ENCODE data around the gene RAB1B.
"Not testable (repeated sequence)": the region's sequence is repeated elsewhere in the genome, so short reads cannot be mapped to it uniquely, and the experiment has no call there.

RAB1B gene

GRCh38 chr11:66248903-66249302 lies 19.5 kb upstream of the RAB1B start:
- no peak overlapping the region for H3K27ac Mint-ChIP-seq
- peaks cover 9% of the 10 kb centered on the region for H3K27me3 Mint-ChIP-seq
- no peak overlapping the region for H3K4me3 Mint-ChIP-seq
- intact Hi-C loops (cut with micrococcal nuclease): no loop called here
- no peaks in the 10 kb centered on the region for H3K4me1 Mint-ChIP-seq (ENCODE audit: low read depth)
- peaks cover 63% of the 10 kb centered on the region for H3K36me3 Mint-ChIP-seq (ENCODE audit: low read depth)
- no peaks in the 10 kb centered on the region for H3K9me3 Mint-ChIP-seq

DNA sequence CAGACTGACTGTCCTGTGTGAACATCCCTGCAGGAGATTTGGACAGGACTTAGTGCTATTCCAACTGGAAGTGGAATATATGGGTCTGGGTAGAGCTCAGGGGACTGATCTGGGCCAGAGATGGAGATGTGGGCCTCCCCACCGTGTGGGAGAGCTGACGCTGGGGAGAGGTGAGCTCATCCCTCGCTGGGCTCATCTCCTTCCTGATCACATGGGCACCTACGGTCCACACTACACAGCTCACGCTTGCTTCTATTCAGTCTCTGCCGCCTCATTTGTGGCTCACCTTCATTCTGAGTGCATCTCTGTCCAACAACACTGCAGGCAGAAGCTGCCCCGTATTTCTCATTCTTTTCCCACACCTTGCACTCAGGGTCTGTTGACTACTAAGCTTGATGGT lies 16.6 kb upstream of the RAB1B start:
- H3K36me3 Mint-ChIP-seq (ENCODE audit: low read depth): peaks cover 36% of the 10 kb centered on the region
- H3K27ac Mint-ChIP-seq: no peak overlapping the region
- intact Hi-C loops (cut with micrococcal nuclease): no loop called here
- no peak overlapping the region for H3K4me3 Mint-ChIP-seq
- H3K27me3 Mint-ChIP-seq: peaks cover 32% of the 10 kb centered on the region
- peaks cover 3% of the 10 kb centered on the region for H3K4me1 Mint-ChIP-seq (ENCODE audit: low read depth)
- no peaks in the 10 kb centered on the region for H3K9me3 Mint-ChIP-seq

GRCh38 chr11:66253081-66253480 lies 15.4 kb upstream of the RAB1B start:
- H3K4me3 Mint-ChIP-seq; intact Hi-C loops (cut with micrococcal nuclease); H3K4me1 Mint-ChIP-seq (ENCODE audit: low read depth); H3K27ac Mint-ChIP-seq; H3K9me3 Mint-ChIP-seq: not testable (repeated sequence)
- H3K27me3 Mint-ChIP-seq: peaks cover 41% of the 10 kb centered on the region
- H3K36me3 Mint-ChIP-seq (ENCODE audit: low read depth): peaks cover 25% of the 10 kb centered on the region

- intact Hi-C loops (cut with micrococcal nuclease): loop anchor here (1.0 kb wide), 1 partner anchor 36 kb away; no protein-coding TSS in a partner anchor
- Mint-ChIP-seq H3K9me3 (no peaks in the 10 kb centered on the region), H3K27ac (no peak overlapping the region), H3K4me1 (ENCODE audit: low read depth) (peaks cover 15% of the 10 kb centered on the region), H3K4me3 (peak overlapping the region; percentile 69), H3K36me3 (ENCODE audit: low read depth) (peaks cover 5% of the 10 kb centered on the region), H3K27me3 (peaks cover 61% of the 10 kb centered on the region)
These were observed 10.0 kb upstream of the RAB1B start for GRCh38 chr11:66258473-66258893.

DNA sequence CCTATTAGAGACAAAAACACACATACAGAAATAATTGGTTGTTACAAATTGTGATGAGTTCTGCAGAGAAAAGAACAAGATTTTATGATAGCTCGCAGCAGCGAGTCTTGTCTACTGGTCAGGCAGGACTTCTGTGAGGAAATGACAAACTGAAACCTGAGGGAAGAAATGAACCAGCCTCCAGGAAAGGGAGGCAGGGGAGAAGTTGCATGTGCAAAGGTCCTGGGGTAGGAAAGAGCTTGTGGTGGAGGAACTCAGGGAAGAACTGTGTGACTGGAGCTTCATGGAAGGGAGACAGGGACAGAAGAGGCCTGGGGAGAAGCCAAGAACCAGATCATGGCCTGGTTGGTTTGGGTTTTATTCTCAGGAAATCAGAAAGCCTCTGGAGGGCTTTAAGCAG lies 9.2 kb upstream of the RAB1B start:
- H3K4me3 Mint-ChIP-seq: no peak overlapping the region

DNA sequence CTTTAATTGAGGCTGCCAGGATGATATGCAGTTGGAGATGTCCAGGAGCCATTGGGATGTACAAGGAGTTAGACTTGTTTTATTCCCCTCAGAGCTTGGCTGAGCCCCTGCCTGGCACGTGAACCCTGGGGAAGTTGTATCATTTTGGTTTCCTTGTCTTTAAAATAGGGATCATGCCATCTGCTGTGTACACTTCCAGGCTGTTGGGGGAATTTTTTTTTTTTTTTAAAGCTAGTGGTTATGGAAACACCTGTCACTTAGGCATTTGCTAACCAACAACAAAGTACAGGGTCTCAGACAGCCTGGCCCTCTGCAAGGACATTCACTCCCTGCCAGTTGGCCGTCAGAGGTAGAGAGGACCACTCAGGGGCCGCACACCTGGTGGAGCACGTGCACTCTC lies 8.5 kb upstream of the RAB1B start:
- Mint-ChIP-seq H3K4me3 (no peak overlapping the region), H3K4me1 (ENCODE audit: low read depth) (peaks cover 15% of the 10 kb centered on the region), H3K36me3 (ENCODE audit: low read depth) (peaks cover 5% of the 10 kb centered on the region), H3K27ac (no peak overlapping the region), H3K9me3 (no peaks in the 10 kb centered on the region), H3K27me3 (peaks cover 52% of the 10 kb centered on the region)
- intact Hi-C loops (cut with micrococcal nuclease): no loop called here

More for the DNA sequence above, 9.2 kb upstream of the RAB1B start:
- Mint-ChIP-seq H3K36me3 (ENCODE audit: low read depth) (peaks cover 5% of the 10 kb centered on the region), H3K4me1 (ENCODE audit: low read depth) (peaks cover 15% of the 10 kb centered on the region), H3K27me3 (peaks cover 56% of the 10 kb centered on the region), H3K27ac (no peak overlapping the region), H3K9me3 (no peaks in the 10 kb centered on the region)
- intact Hi-C loops (cut with micrococcal nuclease): no loop called here

GRCh38 chr11:66261578-66261977 lies 6.9 kb upstream of the RAB1B start:
- Mint-ChIP-seq H3K4me3 (no peak overlapping the region), H3K9me3 (no peaks in the 10 kb centered on the region), H3K27ac (no peak overlapping the region), H3K36me3 (ENCODE audit: low read depth) (peaks cover 5% of the 10 kb centered on the region), H3K4me1 (ENCODE audit: low read depth) (peaks cover 23% of the 10 kb centered on the region), H3K27me3 (peaks cover 36% of the 10 kb centered on the region)
- intact Hi-C loops (cut with micrococcal nuclease): no loop called here

DNA sequence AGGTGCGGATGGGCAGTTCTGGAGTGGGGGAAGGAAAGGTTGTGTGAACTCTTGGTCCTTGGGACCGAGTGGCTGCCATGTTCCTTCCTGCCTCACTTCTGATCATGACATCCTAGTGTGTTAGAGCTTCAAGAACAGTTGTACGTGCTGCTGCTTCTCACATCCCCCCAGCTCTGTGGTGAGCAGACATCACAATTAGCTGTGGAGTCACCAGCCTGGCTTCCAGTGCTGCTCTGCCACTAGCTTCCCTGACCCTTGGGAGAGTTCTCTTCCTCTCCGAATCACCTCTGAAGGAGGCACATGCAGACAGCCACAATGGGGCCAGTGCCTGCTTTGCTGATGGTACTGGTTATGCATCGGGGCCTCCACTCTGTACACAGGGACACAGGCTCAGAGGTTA lies 6.2 kb upstream of the RAB1B start:
- Mint-ChIP-seq H3K9me3 (no peaks in the 10 kb centered on the region), H3K4me1 (ENCODE audit: low read depth) (peaks cover 23% of the 10 kb centered on the region), H3K27ac (no peak overlapping the region), H3K27me3 (peaks cover 30% of the 10 kb centered on the region), H3K4me3 (no peak overlapping the region), H3K36me3 (ENCODE audit: low read depth) (peaks cover 5% of the 10 kb centered on the region)
- intact Hi-C loops (cut with micrococcal nuclease): no loop called here

DNA sequence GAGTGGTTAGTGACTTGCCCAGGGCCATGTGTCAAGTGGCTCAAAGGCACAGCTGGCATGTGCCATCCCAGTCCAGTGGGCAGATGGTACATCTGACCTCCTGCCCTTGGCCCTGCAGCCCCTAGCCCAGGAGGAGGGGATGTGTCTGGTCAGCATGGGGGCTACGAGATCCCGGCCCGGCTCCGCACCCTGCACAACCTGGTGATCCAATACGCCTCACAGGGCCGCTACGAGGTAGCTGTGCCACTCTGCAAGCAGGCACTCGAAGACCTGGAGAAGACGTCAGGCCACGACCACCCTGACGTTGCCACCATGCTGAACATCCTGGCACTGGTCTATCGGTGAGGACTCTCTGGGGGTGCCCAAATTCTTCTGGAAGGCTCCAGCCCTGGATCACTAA lies 5.7 kb upstream of the RAB1B start:
- intact Hi-C loops (cut with micrococcal nuclease): no loop called here
- H3K27ac Mint-ChIP-seq: no peak overlapping the region
- H3K4me3 Mint-ChIP-seq: no peak overlapping the region
- H3K4me1 Mint-ChIP-seq (ENCODE audit: low read depth): peaks cover 25% of the 10 kb centered on the region
- no peaks in the 10 kb centered on the region for H3K9me3 Mint-ChIP-seq
- peaks cover 25% of the 10 kb centered on the region for H3K27me3 Mint-ChIP-seq
- peaks cover 8% of the 10 kb centered on the region for H3K36me3 Mint-ChIP-seq (ENCODE audit: low read depth)

DNA sequence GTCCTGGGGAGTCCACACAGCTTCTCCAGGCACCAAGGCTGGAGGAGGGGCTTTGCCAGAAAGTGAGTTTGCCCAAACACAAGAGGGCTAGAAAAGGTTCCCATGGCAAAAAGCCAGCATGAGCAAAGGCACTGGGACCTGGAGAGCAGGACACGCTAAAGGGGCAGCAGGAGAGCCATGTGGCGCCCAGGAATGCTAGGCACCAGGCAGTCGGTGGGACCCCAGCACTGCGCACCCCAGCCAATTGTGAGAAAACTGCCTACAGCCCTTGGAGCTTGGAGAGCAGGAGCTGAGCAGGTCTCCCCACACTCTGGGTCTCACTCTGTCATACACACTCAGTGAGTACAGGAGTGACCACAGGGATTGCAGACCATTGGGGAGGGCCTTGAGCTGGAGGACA lies 5.2 kb upstream of the RAB1B start:
- Mint-ChIP-seq H3K4me3 (no peak overlapping the region), H3K36me3 (ENCODE audit: low read depth) (peaks cover 8% of the 10 kb centered on the region), H3K27ac (no peak overlapping the region), H3K4me1 (ENCODE audit: low read depth) (peaks cover 28% of the 10 kb centered on the region), H3K27me3 (peaks cover 25% of the 10 kb centered on the region), H3K9me3 (no peaks in the 10 kb centered on the region)
- intact Hi-C loops (cut with micrococcal nuclease): no loop called here

GRCh38 chr11:66263785-66264184 lies 4.7 kb upstream of the RAB1B start:
- intact Hi-C loops (cut with micrococcal nuclease): no loop called here
- peaks cover 8% of the 10 kb centered on the region for H3K36me3 Mint-ChIP-seq (ENCODE audit: low read depth)

GRCh38 chr11:66264383-66264782 lies 4.1 kb upstream of the RAB1B start:
- Mint-ChIP-seq H3K36me3 (ENCODE audit: low read depth) (peaks cover 14% of the 10 kb centered on the region), H3K27ac (no peak overlapping the region), H3K4me3 (no peak overlapping the region), H3K9me3 (no peaks in the 10 kb centered on the region), H3K4me1 (ENCODE audit: low read depth) (peaks cover 27% of the 10 kb centered on the region), H3K27me3 (peaks cover 14% of the 10 kb centered on the region)
- intact Hi-C loops (cut with micrococcal nuclease): no loop called here

More at GRCh38 chr11:66263785-66264184, 4.7 kb upstream of the RAB1B start:
- no peak overlapping the region for H3K4me3 Mint-ChIP-seq
- H3K27me3 Mint-ChIP-seq: peaks cover 20% of the 10 kb centered on the region
- H3K27ac Mint-ChIP-seq: no peak overlapping the region
- no peaks in the 10 kb centered on the region for H3K9me3 Mint-ChIP-seq
- peaks cover 23% of the 10 kb centered on the region for H3K4me1 Mint-ChIP-seq (ENCODE audit: low read depth)

DNA sequence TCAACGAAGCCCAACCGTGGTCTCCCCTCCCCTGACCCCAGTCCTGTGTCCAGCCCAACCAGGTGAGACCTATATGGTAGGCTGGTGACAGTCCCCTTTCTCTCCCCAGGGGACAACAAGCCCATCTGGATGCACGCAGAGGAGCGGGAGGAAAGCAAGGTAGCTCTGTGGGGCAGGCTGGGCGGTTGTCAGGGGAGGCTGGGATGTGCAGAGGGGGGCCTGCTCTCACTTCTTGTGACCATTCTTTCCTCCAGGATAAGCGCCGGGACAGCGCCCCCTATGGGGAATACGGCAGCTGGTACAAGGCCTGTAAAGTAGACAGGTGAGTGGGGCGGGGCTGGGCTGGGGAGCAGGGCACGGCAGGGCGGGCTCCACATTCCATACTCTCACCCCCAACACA lies 3.5 kb upstream of the RAB1B start:
- Mint-ChIP-seq H3K36me3 (ENCODE audit: low read depth) (peaks cover 17% of the 10 kb centered on the region), H3K4me3 (no peak overlapping the region), H3K9me3 (no peaks in the 10 kb centered on the region), H3K27me3 (peaks cover 9% of the 10 kb centered on the region), H3K27ac (no peak overlapping the region), H3K4me1 (ENCODE audit: low read depth) (peaks cover 32% of the 10 kb centered on the region)
- intact Hi-C loops (cut with micrococcal nuclease): loop anchor here (5.0 kb wide), 1 partner anchor 348 kb away; the partner anchor contains the start of genes C11orf68 and DRAP1

DNA sequence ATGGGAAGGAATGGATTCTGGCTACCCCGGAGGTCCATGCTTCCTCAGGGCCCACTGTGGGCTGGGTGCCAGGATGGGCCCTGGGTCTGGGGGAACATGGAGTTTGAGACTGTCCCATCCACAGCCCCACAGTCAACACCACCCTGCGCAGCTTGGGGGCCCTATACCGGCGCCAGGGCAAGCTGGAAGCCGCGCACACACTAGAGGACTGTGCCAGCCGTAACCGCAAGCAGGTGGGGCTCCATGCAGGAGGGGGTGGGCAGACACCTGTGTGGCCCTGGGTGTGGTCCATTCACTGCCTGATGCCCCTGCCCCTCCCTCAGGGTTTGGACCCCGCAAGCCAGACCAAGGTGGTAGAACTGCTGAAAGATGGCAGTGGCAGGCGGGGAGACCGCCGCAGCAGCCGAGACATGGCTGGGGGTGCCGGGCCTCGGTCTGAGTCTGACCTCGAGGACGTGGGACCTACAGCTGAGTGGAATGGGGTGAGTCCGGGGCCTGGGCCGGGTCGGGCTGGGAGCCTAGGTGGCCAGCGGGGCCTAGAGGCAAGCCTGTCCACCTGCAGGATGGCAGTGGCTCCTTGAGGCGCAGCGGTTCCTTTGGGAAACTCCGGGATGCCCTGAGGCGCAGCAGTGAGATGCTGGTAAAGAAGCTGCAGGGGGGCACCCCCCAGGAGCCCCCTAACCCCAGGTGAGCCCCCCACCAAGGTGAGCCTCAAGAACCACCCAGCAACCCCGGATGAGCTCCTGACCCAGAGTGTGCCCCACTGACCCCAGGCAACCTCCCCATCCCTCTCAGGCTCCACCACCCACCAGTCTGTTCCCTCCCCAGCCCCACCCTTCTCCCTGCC lies 2.7 kb upstream of the RAB1B start:
- Mint-ChIP-seq H3K27ac (no peak overlapping the region), H3K9me3 (no peaks in the 10 kb centered on the region), H3K4me1 (ENCODE audit: low read depth) (peaks cover 41% of the 10 kb centered on the region), H3K27me3 (peaks cover 7% of the 10 kb centered on the region), H3K4me3 (no peak overlapping the region), H3K36me3 (ENCODE audit: low read depth) (peaks cover 25% of the 10 kb centered on the region)
- intact Hi-C loops (cut with micrococcal nuclease): loop anchor here (5.0 kb wide), 1 partner anchor 348 kb away; the partner anchor contains the start of genes C11orf68 and DRAP1
